HUDEP-2 (cell line): ENCODE measurements around the gene MRPL58.

ENCODE experiments used
- DNase-seq, 76 experiments: peaks; one replicate each; lab custom pipeline; 2025; ENCODE audit not compliant: unreplicated experiment in 76 of 76; lab: John Stamatoyannopoulos, UW

The MRPL58 gene

GRCh38 chr17:75044716-75045115, 32.2 kb downstream of the MRPL58 start:
- DNase-seq = no peak

GRCh38 chr17:75045946-75046406, 33.5 kb downstream of the MRPL58 start:
- DNase-seq = peak in 13 of 76 experiments; percentile 19 to 52 (median 36)

- DNase-seq = peak; percentile 40 to 98 (median 93)
These were observed 34.2 kb downstream of the MRPL58 start, which contains the start of the genes ATP5PD and KCTD2 for GRCh38 chr17:75046407-75047289. Gene ATP5PD, minus strand, starts transcription at chr17:75046969. Its CDS starts 4,319 bp downstream, at chr17:75042650. Gene KCTD2, plus strand, starts transcription at chr17:75047225. Its CDS starts 26 bp downstream, at chr17:75047251.

GRCh38 chr17:75047398-75048098, 35.1 kb downstream of the MRPL58 start:
- peak in 2 of 76 experiments; percentile 33 to 42 for DNase-seq

DNA sequence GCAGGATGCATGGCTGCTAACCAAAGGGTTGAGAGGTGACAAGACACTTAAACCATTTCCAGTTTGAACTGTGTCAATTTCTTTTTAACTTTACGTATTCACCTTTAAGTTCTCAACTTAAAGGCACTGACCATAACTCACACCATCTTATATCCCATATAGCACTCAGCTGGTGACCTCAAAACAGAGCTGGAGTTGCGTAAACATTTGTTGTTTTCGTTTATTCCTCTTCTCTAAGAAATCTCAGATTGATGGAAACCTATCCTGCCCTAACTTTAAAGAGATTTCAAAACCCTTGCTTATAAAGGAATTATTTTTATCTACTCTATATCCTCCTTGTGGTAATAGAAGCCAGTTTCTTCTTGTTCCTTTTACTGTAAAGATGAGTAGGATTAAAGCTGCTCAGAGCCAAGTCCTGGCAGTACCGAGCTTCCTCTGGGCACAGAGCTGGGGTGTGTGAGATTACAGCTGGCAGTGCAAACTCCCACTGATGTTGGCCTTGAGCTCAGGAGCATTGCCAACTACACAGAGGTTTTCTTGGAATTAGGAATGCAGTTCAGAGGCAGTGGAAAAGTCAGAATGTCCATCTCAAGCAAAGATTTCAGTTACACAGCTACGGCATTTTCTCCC, 35.9 kb downstream of the MRPL58 start:
- peak in 18 of 76 experiments; percentile 2 to 52 (median 22) for DNase-seq

- DNase-seq = no peak
These were observed 36.6 kb downstream of the MRPL58 start for GRCh38 chr17:75049057-75049456.

GRCh38 chr17:75049706-75050105, 37.2 kb downstream of the MRPL58 start:
- DNase-seq = no peak

DNA sequence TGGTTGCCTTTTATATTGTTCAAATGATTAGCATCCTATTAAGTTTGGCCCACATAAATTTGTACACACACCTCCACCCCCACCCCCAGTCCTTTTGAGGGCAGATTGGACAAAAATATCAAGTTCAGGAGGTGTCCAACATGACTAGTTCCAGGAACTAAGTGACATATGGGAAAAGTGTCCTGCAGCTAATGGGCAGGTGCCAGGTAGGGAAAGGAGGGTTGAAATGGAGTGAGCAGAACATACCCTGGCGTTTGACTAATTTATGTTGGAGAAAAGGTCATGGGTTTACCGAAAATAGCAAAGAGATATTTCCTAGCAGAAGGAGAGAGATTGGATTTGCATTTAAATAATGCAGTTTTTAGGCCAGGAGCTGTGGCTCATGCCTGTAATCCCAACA, 39.5 kb downstream of the MRPL58 start:
- no peak for DNase-seq

GRCh38 chr17:75059369-75060345, 47.2 kb downstream of the MRPL58 start:
- peak in 3 of 76 experiments; percentile 8 to 17 (median 9) for DNase-seq

GRCh38 chr17:75060434-75061054, 48.1 kb downstream of the MRPL58 start:
- DNase-seq = no peak

- DNase-seq = no peak
These were observed 48.6 kb downstream of the MRPL58 start for GRCh38 chr17:75061055-75061438.

DNA sequence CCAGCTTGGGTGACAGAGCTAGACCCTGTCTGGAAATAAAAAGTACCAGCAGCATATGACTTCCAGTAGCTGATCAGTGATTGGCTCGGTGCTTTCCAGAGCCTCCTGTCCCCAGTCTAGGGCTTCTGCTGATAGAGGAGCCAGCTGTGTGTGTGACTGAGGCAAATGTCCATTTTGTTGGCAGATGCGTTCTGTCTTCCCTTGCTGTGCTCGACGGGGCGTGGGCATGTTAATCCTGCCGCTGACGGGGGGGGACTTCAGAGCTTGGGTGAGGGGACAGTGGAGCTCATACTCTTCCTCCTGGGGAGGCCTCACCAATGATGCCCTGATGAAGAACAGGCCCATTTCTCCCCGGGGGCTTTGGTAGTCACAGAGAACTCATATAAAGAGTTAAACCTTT, 49.1 kb downstream of the MRPL58 start:
- DNase-seq = no peak

GRCh38 chr17:75063201-75063600, 50.7 kb downstream of the MRPL58 start:
- DNase-seq = no peak

- DNase-seq = no peak
These were observed 51.2 kb downstream of the MRPL58 start for GRCh38 chr17:75063626-75064025.

DNA sequence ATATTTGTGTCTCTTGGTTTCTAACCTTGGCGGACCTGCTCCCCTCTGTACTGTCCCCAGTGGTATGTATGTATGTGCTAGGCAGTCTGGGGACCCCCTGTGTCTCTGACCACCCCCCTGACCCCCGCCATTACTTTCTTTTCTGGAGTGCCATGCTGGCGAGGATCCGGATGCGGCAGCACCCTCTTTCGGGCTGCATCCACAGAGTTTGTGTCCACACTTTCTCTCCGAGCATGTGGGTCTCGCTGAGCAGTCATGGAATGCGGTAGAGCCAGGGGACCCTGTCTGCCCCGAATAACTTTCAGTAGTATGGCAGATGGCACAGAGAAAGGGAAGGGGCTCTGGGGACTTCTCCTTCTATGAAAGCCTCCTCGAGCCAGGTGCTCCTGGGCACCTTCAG, 51.6 kb downstream of the MRPL58 start:
- no peak for DNase-seq

DNA sequence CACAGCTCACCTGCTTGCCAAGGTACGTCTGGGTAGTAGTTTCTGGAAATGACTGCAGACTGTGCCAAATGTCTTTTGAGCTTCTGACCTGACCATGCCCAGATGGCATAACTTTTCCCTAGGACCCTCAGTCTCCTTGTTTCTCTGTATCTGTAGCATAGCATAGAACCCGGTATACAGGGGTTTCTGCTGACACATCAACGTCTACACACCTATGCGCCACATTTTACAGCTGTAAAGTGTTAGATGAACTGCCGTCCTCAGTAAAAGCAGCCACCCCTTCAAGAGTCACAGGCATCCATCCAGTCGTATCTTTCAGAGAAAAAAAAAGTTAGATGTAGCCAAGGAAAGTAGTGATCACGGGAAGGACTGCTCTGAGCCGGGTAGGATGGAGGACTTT, 52.0 kb downstream of the MRPL58 start:
- no peak for DNase-seq

GRCh38 chr17:75064867-75065561, 52.5 kb downstream of the MRPL58 start:
- DNase-seq = no peak

DNA sequence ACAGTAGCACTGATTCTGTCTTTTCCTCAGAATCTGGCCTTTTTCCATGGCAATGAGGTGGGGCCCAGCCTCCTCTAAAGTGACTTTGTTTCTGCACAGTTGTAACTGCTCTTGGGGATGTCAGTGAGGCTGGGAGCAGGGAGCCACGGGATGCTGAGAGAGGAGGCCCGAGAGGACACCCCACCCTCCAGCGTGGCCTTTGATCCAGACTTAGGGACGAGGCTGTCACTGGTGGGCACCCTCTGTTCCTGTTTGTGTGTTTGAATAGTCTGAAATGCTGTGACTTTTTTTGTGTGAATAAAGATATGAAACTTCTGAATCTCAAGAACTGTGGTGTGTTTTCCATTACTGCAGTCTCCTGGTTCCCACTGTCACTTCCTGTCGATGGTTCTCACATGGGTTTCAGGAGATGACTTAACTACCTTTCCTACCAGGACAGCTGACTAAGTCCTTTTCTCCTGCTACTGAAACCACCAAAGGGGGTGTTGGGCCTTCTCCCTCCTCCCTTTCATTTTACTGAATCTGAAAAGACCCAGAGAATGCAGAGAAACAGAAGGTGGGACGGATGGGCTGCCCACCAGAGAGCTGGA, 53.2 kb downstream of the MRPL58 start:
- DNase-seq = no peak
